GM23338 (cell line): ENCODE data around the gene KLK1. TPM values are rescaled to one million over a fixed set of nuclear protein-coding genes. Genes with fewer than 3 reads are reported as not detected.

Source experiments
- ATAC-seq: fragments of 200-7000 bp; cut with Tn5 transposase; 3 replicates; pipeline ENCODE4 v1.9.1; 2020
- DNase-seq: peaks from one replicate; pipeline ENCODE4 v3.0.0-alpha.2; 2015; ENCODE audit warnings: low spot score
- H2AFZ ChIP-seq: fragments of 200-600 bp; sonication (generic); 2 replicates; pipeline ENCODE4 v1.8.0; 2016; ENCODE audit warnings: antibody characterized with exemption, mild to moderate bottlenecking, moderate library complexity
- H3F3A ChIP-seq: fragments of 200-600 bp; sonication (generic); replicated peaks from 2 replicates; pipeline ENCODE4 v1.8.0; 2017; ENCODE audit warnings: antibody characterized with exemption, mixed run types, low read depth
- H3K27ac ChIP-seq: fragments of 200-600 bp; sonication (generic); 2 replicates; pipeline ENCODE4 v1.6.1; 2016; ENCODE audit warnings: low read depth
- H3K27me3 ChIP-seq: fragments of 200-600 bp; sonication (generic); 2 replicates; pipeline ENCODE4 v1.8.0; 2016; ENCODE audit warnings: mild to moderate bottlenecking, mixed run types, moderate library complexity; ENCODE audit not compliant: insufficient read depth
- H3K36me3 ChIP-seq: fragments of 200-600 bp; sonication (generic); 2 replicates; pipeline ENCODE4 v1.8.0; 2016; ENCODE audit warnings: mild to moderate bottlenecking; ENCODE audit not compliant: insufficient read depth
- H3K4me1 ChIP-seq: fragments of 200-600 bp; sonication (generic); 2 replicates; pipeline ENCODE4 v1.8.0; 2016; ENCODE audit warnings: mild to moderate bottlenecking, moderate library complexity; ENCODE audit not compliant: insufficient read depth
- H3K4me2 ChIP-seq: fragments of 200-600 bp; sonication (generic); 2 replicates; pipeline ENCODE4 v1.7.1; 2017; ENCODE audit warnings: mixed run types
- H3K4me3 ChIP-seq: fragments of 200-600 bp; sonication (generic); 2 replicates; pipeline ENCODE4 v1.6.1; 2016; ENCODE audit warnings: mixed run types
- H3K79me2 ChIP-seq: fragments of 200-600 bp; sonication (generic); replicated peaks from 2 replicates; pipeline ENCODE4 v1.8.0; 2017; ENCODE audit warnings: mild to moderate bottlenecking; ENCODE audit not compliant: insufficient read depth
- H3K9me2 ChIP-seq: fragments of 200-600 bp; sonication (generic); 2 replicates; pipeline ENCODE4 v1.8.0; 2017; ENCODE audit not compliant: insufficient read depth
- H4K20me1 ChIP-seq: fragments of 200-600 bp; sonication (generic); replicated peaks from 2 replicates; pipeline ENCODE4 v1.8.0; 2017; ENCODE audit warnings: mild to moderate bottlenecking; ENCODE audit not compliant: insufficient read depth
- H3K27ac Mint-ChIP-seq: 2 replicates; pipeline ENCODE4 v1.8.0; 2020; ENCODE audit warnings: inconsistent platforms, mild to moderate bottlenecking, moderate library complexity, mixed read lengths
- H3K27me3 Mint-ChIP-seq: 3 replicates; pipeline ENCODE4 v1.8.0; 2022; ENCODE audit warnings: low read depth, mild to moderate bottlenecking, moderate library complexity, mixed read lengths, inconsistent platforms; ENCODE audit not compliant: insufficient read depth, poor library complexity
- H3K36me3 Mint-ChIP-seq: 3 replicates; pipeline ENCODE4 v1.8.0; 2021; ENCODE audit warnings: low read depth, mild to moderate bottlenecking, inconsistent platforms, moderate library complexity, mixed read lengths
- H3K4me1 Mint-ChIP-seq: 3 replicates; pipeline ENCODE4 v1.8.0; 2020; ENCODE audit warnings: mild to moderate bottlenecking, inconsistent platforms, mixed read lengths
- H3K4me3 Mint-ChIP-seq: 3 replicates; pipeline ENCODE4 v1.8.0; 2021; ENCODE audit warnings: moderate library complexity, mild to moderate bottlenecking, inconsistent platforms, mixed read lengths
- H3K9me3 Mint-ChIP-seq: 3 replicates; pipeline ENCODE4 v1.8.0; 2020; ENCODE audit warnings: moderate library complexity, mild to moderate bottlenecking, inconsistent platforms, mixed read lengths
- CTCF ChIP-seq, 2 experiments: fragments of 200-600 bp in 1 of 2; sonication (generic) in 1 of 2; conservative IDR thresholded peaks; 2 replicates each; pipeline versions ENCODE4 v1.5.1 to v1.6.1; 2016 to 2017; ENCODE audit warnings: antibody characterized with exemption in 2 of 2, low read depth in 2 of 2, mild to moderate bottlenecking in 2 of 2, moderate library complexity in 1 of 2
- EZH2phosphoT487 ChIP-seq: fragments of 200-600 bp; sonication (generic); IDR thresholded peaks from one replicate; pipeline ENCODE4 v1.8.1; 2018; ENCODE audit warnings: antibody characterized with exemption; ENCODE audit not compliant: unreplicated experiment
- NANOG ChIP-seq: IDR thresholded peaks from 2 replicates; pipeline ENCODE4 v1.6.1; 2016; ENCODE audit warnings: antibody characterized with exemption, borderline replicate concordance
- STAT1 ChIP-seq: IDR thresholded peaks from one replicate; pipeline ENCODE4 v1.6.1; 2016; ENCODE audit warnings: antibody characterized with exemption; ENCODE audit not compliant: unreplicated experiment
- ZNF462 ChIP-seq: fragments of 250-450 bp; sonication (Bioruptor Pico); IDR thresholded peaks from 2 replicates; pipeline ENCODE4 v1.5.0; 2020; ENCODE audit warnings: mild to moderate bottlenecking, moderate library complexity
- polyA plus RNA-seq: library from polyadenylated mRNA; unstranded; fragments of >200 nt; fragmentation: Nextera tagmentation; extraction: Ambion mirVana; gene quantifications from 2 replicates; pipeline ENCODE4 v1.2.1, GENCODE V29; 2016
- total RNA-seq: library from RNA; depleted of rRNA; stranded (reverse); fragments of >200 nt; shearing (Covaris generic); gene quantifications from 2 replicates; pipeline ENCODE4 v1.2.3, GENCODE V29; 2014

Gene KLK1
- total and polyA plus RNA-seq, 2 experiments from 2014 or later: 0.31 to 3.0 TPM

GRCh38 chr19:50835103-50835784, 11.7 kb upstream of the KLK1 start (continued):
- TF ChIP-seq ZNF462 (CRISPR knock-in tag): no peak
- no peak for TF ChIP-seq EZH2phosphoT487
- TF ChIP-seq CTCF (conservative IDR thresholded peaks at IDR 0.05; ENCODE audit: low read depth in 2 of 2): no peak
- no peak for TF ChIP-seq NANOG
- TF ChIP-seq STAT1: no peak

GRCh38 chr19:50833802-50834167, 10.2 kb upstream of the KLK1 start:
- Histone ChIP-seq H3F3A (0 out of 2 replicates have a peak, but pooled peaks cover 3% of the 10 kb centered on the region), H3K4me3 (no peak overlapping the region), H3K27ac (no peak overlapping the region), H2AFZ (no peak overlapping the region), H3K36me3 (no peaks in the 10 kb centered on the region), H4K20me1 (no peaks in the 10 kb centered on the region), H3K4me1 (peaks cover 9% of the 10 kb centered on the region), H3K9me2 (0 out of 2 replicates have a peak, but pooled peaks cover 2% of the 10 kb centered on the region), H3K4me2 (no peak overlapping the region), H3K79me2 (no peaks in the 10 kb centered on the region), H3K27me3 (peaks cover 28% of the 10 kb centered on the region)
- no peaks in the 10 kb centered on the region; the same call in 2 of the 3 replicates for H3K36me3 Mint-ChIP-seq
- DNase-seq: no peak
- H3K27me3 Mint-ChIP-seq: peaks cover 29% of the 10 kb centered on the region
- no peak for ATAC-seq
- no peak overlapping the region for H3K27ac Mint-ChIP-seq
- H3K4me1 Mint-ChIP-seq: peaks cover 7% of the 10 kb centered on the region; the same call in 2 of the 3 replicates
- peaks cover 2% of the 10 kb centered on the region; the same call in 1 of the 3 replicates for H3K9me3 Mint-ChIP-seq
- no peak overlapping the region for H3K4me3 Mint-ChIP-seq
- TF ChIP-seq ZNF462 (CRISPR knock-in tag) (no peak), EZH2phosphoT487 (no peak)
